ENCODE measurements around the gene STN1. TPM values are rescaled to one million over a fixed set of nuclear protein-coding genes. Genes with fewer than 3 reads are reported as not detected.

The STN1 gene
- total and polyA plus RNA-seq, 2 of the 8 experiments (the other 6 are each of a cell fraction or from before 2014, with no cell fraction given): 10.1 to 12.4 TPM

GRCh38 chr10:103960103-103960502 is 42.1 kb upstream of the STN1 start:
- H4K8ac ChIP-seq (ENCODE audit: extremely low read depth, insufficient read depth, low read length): no peak overlapping the region
- WGBS, 2 experiments (ENCODE audit: extremely low coverage in 1 of 2, insufficient coverage in 1 of 2, insufficient read length in 1 of 2, insufficient replicate concordance in 2 of 2, low coverage in 1 of 2, low lambda C conversion rate in 2 of 2, missing lambda C conversion rate in 1 of 2): 78% methylated on average over 3 of the region's 3 CpGs; no CpG with 5 or more reads in 1 of the 2 experiments
- POLR2A ChIA-PET (ENCODE audit: partially characterized antibody): no interaction called here
- TF ChIP-seq CBX8 (IDR thresholded peaks at IDR 0.05; ENCODE audit: borderline replicate concordance, low read depth, low read length): no peak

More at GRCh38 chr10:103960103-103960502, 42.1 kb upstream of the STN1 start:
- Histone ChIP-seq H3K79me1 (ENCODE audit: low read depth, low read length) (no peaks in the 10 kb centered on the region), H3K4ac (replicated peaks; ENCODE audit: insufficient read length, low read depth, low read length) (no peak overlapping the region), H3K18ac (ENCODE audit: extremely low read depth, low read length) (no peak overlapping the region), H2BK5ac (ENCODE audit: low read depth, low read length) (no peak overlapping the region), H3K56ac (replicated peaks; ENCODE audit: insufficient read length, low read depth, low read length) (no peak overlapping the region), H3K9me3 (ENCODE audit: insufficient read depth in 2 of 2, low read depth in 1 of 2, low read length in 1 of 2) (no peaks in the 10 kb centered on the region), H3K4me3 (ENCODE audit: extremely low read depth in 1 of 4, insufficient read depth in 2 of 4, low read depth in 3 of 4, low read length in 4 of 4) (no peak overlapping the region), H2AFZ (ENCODE audit: low read length) (no peak overlapping the region), H2BK120ac (replicated peaks; ENCODE audit: low read depth, low read length) (no peak overlapping the region), H2BK20ac (ENCODE audit: low read length) (no peak overlapping the region), H3K4me1 (replicated peaks in 1 of 4; ENCODE audit: control insufficient read depth in 3 of 4, insufficient read depth in 4 of 4, low read length in 3 of 4) (no peaks in the 10 kb centered on the region), H3K4me2 (ENCODE audit: insufficient read depth in 1 of 2, low read depth in 2 of 2, low read length in 2 of 2) (no peak overlapping the region), H3K14ac (ENCODE audit: insufficient read length) (no peak overlapping the region), H3K27ac (ENCODE audit: low read depth, low read length) (no peak overlapping the region), H4K20me1 (replicated peaks in 1 of 2; ENCODE audit: control insufficient read depth in 1 of 2, insufficient read depth in 2 of 2, low read length in 2 of 2) (no peaks in the 10 kb centered on the region), H3K23me2 (ENCODE audit: low read depth, low read length) (no peaks in the 10 kb centered on the region), H4K5ac (ENCODE audit: insufficient read length, low read depth, low read length) (no peak overlapping the region), H3K79me2 (ENCODE audit: control insufficient read depth in 1 of 2, insufficient read depth in 2 of 2, low read length in 2 of 2) (no peaks in the 10 kb centered on the region), H3K27me3 (replicated peaks in 1 of 4; ENCODE audit: control insufficient read depth in 3 of 4, extremely low read depth in 1 of 4, insufficient read depth in 3 of 4, low read length in 3 of 4) (no peaks in the 10 kb centered on the region), H2BK15ac (ENCODE audit: low read length) (no peak overlapping the region), H2BK12ac (ENCODE audit: low read depth, low read length) (no peak overlapping the region), H3K36me3 (ENCODE audit: control insufficient read depth in 2 of 4, insufficient read depth in 4 of 4, low read length in 3 of 4) (no peaks in the 10 kb centered on the region), H4K91ac (replicated peaks; ENCODE audit: insufficient read length, low read length) (no peak overlapping the region), H2AK5ac (ENCODE audit: low read depth, low read length) (no peak overlapping the region), H3K23ac (ENCODE audit: insufficient read length) (no peak overlapping the region), H3K9ac (replicated peaks in 1 of 4; ENCODE audit: extremely low read depth in 1 of 4, low read depth in 3 of 4, low read length in 3 of 4) (no peak overlapping the region)
- no peak for FAIRE-seq
- CTCF ChIA-PET (ENCODE audit: partially characterized antibody): no interaction called here
- DNase-seq (ENCODE audit: low read depth in 1 of 2, low spot score in 2 of 2): no peak

Measured in H1 (cell line).